Measurements from ENCODE around the gene FANCI. TPM values are rescaled to one million over a fixed set of nuclear protein-coding genes. Genes with fewer than 3 reads are reported as not detected.

The FANCI gene
- total and polyA plus RNA-seq, 8 donors = 5.7 to 43.8 (median 9.1) TPM

GRCh38 chr15:89319678-89320077, 75.9 kb downstream of the FANCI start:
- no peak for TF ChIP-seq CTCF (IDR thresholded peaks at IDR 0.05)
- no peak for TF ChIP-seq EP300 (IDR thresholded peaks at IDR 0.05)
- TF ChIP-seq POLR2AphosphoS5 (IDR thresholded peaks at IDR 0.05) = no peak
- no peak for TF ChIP-seq POLR2A (IDR thresholded peaks at IDR 0.05)
- Histone ChIP-seq H3K27ac (no peak overlapping the region), H3K4me1 (peaks cover 0 to 10% (median 0%) of the 10 kb centered on the region in 4 donors), H3K4me3 (no peak overlapping the region), H3K36me3 (peaks cover 97 to 100% (median 100%) of the 10 kb centered on the region in 4 donors), H3K27me3 (no peaks in the 10 kb centered on the region), H3K9me3 (no peaks in the 10 kb centered on the region)
- no peak for DNase-seq
- WGBS, 5 donors = 90 to 97% (median 94%) methylated on average over 9 of the region's 9 CpGs
- intact Hi-C loops (cut with DNase I; ENCODE audit: low total_unique reads) = no loop called here

- 90 to 98% (median 92%) methylated on average over 2 of the region's 2 CpGs for WGBS, 5 donors
- Histone ChIP-seq H3K27me3 (no peaks in the 10 kb centered on the region), H3K27ac (no peak overlapping the region), H3K4me1 (peaks cover 0 to 10% (median 0%) of the 10 kb centered on the region in 4 donors), H3K36me3 (peaks cover 96 to 100% (median 100%) of the 10 kb centered on the region in 4 donors), H3K4me3 (no peak overlapping the region), H3K9me3 (no peaks in the 10 kb centered on the region)
- intact Hi-C loops (cut with DNase I; ENCODE audit: low total_unique reads) = no loop called here
- no peak for DNase-seq
- TF ChIP-seq POLR2AphosphoS5 (IDR thresholded peaks at IDR 0.05) = no peak
- no peak for TF ChIP-seq POLR2A (IDR thresholded peaks at IDR 0.05)
- no peak for TF ChIP-seq EP300 (IDR thresholded peaks at IDR 0.05)
- no peak for TF ChIP-seq CTCF (IDR thresholded peaks at IDR 0.05)
Observed at GRCh38 chr15:89320200-89320599, 76.4 kb downstream of the FANCI start.

GRCh38 chr15:89321521-89322410, 78.0 kb downstream of the FANCI start:
- DNase-seq = peak in 1 of 2 donors; percentile 40
- no peaks in the 10 kb centered on the region for H3K27me3 ChIP-seq
- H3K27ac ChIP-seq = no peak overlapping the region
- H3K36me3 ChIP-seq = peaks cover 96 to 100% (median 100%) of the 10 kb centered on the region in 4 donors
- 64 to 76% (median 66%) methylated on average over 15 to 17 of the region's 17 CpGs for WGBS, 5 donors
- H3K4me1 ChIP-seq = peaks cover 0 to 10% (median 0%) of the 10 kb centered on the region in 4 donors
- intact Hi-C loops (cut with DNase I; ENCODE audit: low total_unique reads) = no loop called here
- no peak overlapping the region for H3K4me3 ChIP-seq
- H3K9me3 ChIP-seq = no peaks in the 10 kb centered on the region
- TF ChIP-seq EP300 (IDR thresholded peaks at IDR 0.05) = no peak
- TF ChIP-seq CTCF (IDR thresholded peaks at IDR 0.05) = no peak
- no peak for TF ChIP-seq POLR2AphosphoS5 (IDR thresholded peaks at IDR 0.05)
- TF ChIP-seq POLR2A (IDR thresholded peaks at IDR 0.05) = no peak

- H3K27ac ChIP-seq = no peak overlapping the region
- DNase-seq = no peak
- no peaks in the 10 kb centered on the region for H3K9me3 ChIP-seq
- H3K36me3 ChIP-seq = peaks cover 96 to 100% (median 100%) of the 10 kb centered on the region in 4 donors
- intact Hi-C loops (cut with DNase I; ENCODE audit: low total_unique reads) = no loop called here
- no peak for TF ChIP-seq EP300 (IDR thresholded peaks at IDR 0.05)
- TF ChIP-seq CTCF (IDR thresholded peaks at IDR 0.05) = no peak
- TF ChIP-seq POLR2A (IDR thresholded peaks at IDR 0.05) = no peak
- TF ChIP-seq POLR2AphosphoS5 (IDR thresholded peaks at IDR 0.05) = no peak
- no peak overlapping the region for H3K4me3 ChIP-seq
- no peaks in the 10 kb centered on the region for H3K27me3 ChIP-seq
- 90 to 96% (median 93%) methylated on average over 15 of the region's 15 CpGs for WGBS, 5 donors
- H3K4me1 ChIP-seq = peaks cover 0 to 14% (median 4%) of the 10 kb centered on the region in 4 donors
Observed at GRCh38 chr15:89322822-89323221, 79.0 kb downstream of the FANCI start.
